ENCODE data around the gene PARP15.

Gene PARP15

DNA sequence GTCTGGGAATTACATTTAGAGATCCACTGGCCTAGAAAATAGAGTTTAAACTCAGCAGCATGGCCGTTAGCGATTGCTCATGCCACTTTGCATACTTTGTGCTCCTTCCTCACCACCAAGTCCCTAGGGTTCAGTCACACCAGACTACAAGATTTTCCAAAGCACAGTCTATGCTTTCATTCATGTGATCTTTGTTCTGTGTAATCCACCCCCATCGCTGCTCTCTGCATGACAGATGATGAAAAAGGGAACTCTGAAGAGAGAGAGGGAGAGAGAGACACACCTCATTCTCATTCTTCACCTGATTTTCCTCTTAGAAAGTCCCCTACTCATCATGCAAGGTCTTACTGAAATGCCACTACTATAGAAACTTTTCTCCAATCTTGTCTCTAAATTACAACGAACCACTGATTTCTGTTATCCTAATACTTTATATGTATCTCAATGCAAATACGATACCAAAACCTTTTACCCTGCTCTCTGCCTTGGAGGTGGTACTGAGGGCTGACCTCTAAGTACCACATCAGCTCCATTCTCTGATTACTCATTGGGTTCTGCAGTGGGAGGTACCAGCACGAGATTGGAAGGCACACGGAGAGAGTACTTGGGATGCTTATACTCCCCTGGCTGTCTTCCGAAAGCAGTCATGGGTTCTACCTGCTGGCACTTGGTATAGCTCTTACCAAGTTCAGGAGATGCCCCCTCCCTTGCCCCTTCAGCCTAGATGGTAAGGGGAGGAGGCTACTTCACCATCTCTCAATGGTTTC, 1.1 kb upstream of the PARP15 start:
- DNase-seq = no peak

DNA sequence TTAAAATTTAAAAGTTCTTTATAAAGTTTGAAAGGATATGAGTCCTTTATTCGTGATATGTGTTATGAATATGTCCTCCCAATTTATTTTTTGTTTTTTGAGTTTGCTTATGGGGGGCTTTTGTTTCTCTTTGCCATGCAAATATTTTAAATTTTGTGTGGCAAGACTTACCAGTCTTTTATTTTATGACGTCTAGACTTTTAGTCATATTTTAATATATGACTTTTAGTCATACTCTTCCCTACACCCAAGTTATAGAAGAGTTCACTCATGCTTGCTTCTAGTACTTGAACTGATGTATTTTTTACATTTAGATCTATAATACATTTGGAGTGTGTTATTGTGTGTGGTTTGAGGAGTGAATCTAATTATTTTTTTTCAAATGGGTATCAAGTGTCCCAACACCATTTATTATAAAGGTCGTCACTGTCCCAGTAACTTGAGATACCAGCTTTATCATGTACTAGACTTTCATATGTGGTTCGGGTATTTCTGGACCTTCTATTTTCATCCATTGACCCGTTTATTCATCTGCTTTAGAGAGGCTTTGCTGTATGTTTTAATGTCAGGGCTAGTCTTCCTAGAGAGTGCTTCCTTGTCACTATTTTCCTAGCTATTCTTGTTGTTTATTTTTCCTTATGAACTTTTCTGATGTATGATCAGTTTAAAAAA, 755 bp downstream of the PARP15 start:
- DNase-seq = no peak

DNA sequence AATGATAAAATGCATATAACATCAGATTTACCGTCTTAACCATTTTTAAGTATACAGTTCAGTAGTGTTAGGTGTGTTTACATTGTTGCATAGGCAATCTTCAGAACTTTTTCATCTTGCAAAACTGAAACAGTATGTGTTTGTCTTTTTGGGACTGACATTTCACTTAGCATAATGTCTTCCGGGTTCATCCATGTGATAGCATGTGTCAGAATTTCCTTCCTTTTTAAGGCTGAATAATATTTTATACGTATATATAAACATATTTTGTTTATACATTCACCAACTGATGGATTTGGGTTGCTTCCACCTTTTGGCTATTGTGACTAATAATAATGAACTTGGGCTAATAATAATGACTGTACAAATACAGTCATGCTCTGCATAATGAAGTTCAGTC, 3.0 kb downstream of the PARP15 start:
- DNase-seq = no peak

DNA sequence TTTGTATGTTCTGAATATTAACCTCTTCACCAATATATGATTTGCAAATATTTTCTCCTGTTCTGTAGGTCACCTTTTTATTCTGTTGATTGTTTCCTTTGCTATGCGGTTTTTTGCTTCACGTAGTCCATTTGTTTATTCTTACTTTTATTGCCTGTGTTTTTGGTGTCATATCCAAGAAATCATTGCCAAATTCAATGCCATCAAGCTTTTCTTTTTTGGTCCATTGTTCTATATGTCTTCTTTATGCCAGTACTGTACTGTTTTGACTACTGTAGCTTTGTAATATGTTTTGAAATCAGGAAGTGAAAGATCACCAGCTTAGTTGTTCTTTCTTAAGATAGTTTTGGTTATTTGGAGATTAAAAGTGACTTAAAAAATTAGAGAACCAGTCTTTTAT, 4.2 kb downstream of the PARP15 start:
- no peak for DNase-seq

DNA sequence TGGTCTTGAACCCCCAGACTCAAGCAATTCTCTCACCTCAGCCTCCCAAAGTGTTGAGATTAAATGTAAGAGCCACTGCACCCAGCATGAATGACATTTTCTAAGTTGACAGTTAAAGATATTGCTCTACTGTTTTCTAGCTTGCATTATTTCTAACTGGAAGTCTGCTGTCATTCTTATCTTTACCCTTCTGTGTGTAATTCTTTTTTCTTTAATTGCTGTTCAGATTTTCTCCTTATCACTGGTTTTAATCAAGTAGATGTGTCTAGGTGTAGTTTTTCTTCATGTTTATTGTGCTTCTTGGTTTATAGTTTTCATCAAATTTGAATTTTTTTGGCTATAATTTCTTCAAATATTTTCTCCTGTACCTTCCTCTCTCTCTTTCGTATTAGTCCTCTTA, 4.9 kb downstream of the PARP15 start:
- DNase-seq = no peak

DNA sequence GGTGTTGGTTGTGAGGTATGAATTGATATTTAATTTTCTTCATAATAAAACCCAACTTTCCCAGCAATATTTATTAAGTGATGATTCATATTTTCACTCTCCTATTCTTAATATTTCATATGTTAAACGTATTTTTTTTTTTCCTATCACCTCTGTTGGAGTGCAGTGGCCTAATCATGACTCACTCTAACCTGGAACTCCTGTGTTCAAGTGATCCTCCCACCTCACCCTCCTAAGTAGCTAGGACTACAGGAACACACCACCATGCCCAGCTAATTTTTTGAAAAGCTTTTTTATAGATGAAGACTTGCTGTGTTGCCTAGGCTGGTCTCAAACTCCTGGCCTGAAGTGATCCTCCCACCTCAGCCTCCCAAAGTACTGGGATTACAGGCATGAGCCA, 8.6 kb downstream of the PARP15 start:
- no peak for DNase-seq

DNA sequence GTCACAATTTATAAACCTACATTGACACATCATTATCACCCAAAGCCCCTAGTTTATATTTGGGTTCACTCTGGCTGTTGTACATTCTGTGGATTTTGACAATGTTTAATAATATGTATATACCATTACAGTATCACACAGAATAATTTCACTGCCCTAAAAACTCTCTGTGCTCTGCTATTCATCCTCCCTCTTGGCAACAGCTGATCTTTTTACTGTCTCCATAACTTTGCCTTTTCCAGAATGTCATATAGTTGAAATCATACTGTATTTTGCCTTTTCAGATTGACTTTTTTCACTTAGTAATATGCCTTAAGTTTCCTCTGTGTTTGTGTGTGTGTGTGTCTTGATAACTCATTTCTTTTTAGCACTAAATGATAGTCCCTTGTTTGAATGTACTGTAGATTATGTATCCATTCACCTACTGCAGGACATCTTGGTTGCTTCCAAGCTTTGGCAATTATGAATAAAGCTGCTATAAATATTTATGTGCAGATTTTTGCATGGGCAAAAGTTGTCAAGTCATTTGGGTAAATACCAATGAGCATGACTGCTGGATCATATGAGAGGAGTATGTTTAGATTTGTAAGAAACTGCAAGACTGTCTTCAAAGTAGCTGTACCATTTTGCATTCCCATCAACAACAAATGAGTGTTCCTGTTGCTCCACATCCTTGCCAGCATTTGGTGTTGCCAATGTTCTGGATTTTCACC, 9.5 kb downstream of the PARP15 start:
- no peak for DNase-seq

DNA sequence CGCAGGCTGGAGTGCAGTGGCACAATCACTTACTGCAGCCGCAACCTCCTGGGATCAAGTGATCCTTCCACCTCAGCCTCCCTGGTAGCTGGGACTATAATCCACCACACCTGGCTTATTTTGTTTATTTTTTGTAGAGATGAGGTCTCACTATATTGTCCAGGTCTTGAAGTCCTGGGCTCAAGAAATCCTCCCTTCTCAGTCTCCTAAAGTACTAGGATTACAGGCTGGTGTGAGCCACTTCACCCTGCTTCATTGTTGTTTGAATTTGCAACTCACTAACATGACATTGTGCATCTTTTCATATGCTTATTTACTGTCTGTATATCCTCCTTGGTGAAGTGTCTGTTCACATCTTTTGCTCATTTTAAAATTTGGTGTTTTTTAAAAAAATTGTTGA, 10.1 kb downstream of the PARP15 start:
- no peak for DNase-seq

DNA sequence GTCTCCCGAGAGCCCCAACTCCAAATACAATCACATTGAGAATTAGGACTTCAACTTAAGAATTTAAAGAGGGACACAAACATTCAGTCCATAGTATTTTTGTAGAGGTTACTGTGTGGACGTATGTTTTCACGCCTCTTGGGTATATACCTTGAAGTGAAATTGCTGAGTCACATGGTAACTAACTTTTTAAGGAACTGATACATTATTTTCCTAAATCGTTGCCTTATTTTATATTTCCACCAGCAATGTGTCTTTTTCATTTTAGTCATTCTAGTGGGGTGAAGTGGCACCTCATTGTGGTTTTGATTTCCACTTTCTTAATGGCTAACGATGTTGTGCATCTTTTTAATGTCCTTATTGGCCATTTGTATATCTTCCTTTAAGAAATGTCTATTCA, 11.8 kb downstream of the PARP15 start:
- DNase-seq = no peak

DNA sequence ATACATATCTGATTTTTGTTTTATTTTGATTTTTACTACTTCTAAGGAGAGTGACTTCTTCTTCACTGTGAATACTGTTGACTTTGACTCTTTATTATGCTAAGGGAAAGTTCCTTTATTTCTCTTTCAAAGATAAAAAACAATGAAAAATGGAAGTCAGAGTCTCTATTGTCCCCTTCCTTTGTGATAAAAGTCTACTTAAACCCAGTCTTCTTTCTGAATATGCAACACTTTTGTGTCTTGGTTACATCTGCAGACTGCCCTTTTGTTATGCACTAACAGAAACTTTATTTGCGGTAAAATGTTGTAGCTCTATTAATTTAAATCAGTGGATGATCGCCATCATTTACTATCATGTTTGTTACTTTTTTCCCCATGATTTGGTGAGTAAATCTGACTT, 13.2 kb downstream of the PARP15 start:
- DNase-seq = no peak

DNA sequence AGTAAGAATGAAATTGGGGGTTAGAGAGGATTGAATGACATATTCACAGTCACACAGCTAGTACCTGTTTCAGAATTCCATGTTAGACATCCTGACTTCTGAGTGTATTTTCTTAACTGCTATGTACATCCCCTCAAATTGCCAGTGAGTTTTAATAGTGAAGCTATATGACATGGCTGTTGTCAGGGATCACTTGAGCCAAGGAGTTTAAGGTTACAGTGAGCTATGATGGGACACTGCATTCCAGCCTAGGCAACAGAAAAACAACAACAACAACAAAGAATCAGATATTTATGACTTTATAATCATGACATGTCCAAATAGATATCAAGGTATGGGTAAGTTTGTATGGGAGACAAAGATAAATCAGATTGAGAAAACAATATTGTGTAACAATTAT, 16.6 kb downstream of the PARP15 start:
- DNase-seq = no peak

DNA sequence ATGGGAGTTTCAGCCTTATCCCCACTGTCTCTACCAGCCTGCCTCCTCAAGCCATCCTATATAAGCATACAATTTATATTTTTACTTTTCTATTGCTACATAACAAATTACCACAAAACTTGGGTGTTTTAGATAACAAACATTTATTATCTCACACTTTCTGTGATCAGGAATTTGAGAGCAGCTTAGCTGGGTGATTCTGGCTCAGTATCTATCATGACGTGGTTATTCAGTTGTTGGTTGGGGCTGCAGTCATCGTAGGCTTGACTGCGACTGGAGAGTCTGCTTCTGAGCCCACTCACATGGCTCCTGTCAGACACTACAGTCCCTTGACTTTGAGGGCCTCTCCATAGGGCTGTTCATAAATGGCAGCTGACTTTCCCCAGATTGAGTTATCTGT, 20.7 kb downstream of the PARP15 start:
- no peak for DNase-seq

DNA sequence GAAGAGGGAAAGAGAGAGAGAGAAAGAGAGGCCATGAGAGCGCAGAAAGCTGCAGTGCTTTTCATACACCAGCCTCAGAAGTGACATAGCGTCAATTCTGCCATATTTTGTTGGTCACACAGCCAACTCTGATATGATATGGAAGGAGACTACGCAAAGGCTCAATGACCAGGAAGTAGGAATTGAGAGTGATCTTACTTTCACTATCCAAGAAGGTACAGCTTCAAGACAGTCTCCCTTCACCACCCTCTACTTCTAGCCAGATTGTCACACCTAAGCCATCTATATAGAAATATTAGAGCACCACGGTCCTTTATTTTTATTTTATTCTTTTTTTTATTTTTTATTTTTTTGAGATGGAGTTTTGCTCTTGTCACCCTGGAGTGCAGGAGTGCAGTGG, 21.1 kb downstream of the PARP15 start:
- no peak for DNase-seq

DNA sequence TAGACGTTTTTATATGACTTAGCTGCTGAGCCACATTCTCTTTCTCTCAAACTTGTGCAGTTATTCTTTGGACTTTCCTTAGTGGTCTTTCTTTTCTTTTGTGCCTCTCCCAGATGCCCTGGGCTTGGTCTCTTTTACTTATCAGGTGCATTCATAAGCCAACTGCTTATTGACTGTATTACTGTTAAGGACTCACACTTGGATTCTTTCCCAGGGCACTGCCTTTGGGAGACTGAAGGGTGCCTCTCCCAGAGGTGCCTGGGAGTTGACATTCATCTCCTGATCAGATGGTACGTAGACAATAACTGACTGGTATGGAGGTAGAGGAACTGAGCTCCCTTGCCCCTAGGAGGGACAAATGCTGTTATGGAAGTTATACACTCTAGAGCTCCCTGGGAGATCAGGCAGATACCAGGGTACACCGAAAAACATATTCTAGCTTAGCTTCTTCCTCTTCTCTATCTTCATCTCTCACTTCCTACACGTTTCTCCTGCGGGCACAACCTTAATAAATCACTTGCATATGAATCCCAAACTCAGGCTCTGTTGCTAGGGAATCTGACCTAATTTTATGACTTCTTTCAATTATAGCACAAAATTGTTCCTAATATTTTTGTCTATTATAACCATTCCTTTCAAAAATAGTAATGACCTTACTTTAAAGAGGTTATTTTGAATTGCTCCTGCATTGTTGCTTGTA, 24.7 kb downstream of the PARP15 start:
- no peak for DNase-seq

DNA sequence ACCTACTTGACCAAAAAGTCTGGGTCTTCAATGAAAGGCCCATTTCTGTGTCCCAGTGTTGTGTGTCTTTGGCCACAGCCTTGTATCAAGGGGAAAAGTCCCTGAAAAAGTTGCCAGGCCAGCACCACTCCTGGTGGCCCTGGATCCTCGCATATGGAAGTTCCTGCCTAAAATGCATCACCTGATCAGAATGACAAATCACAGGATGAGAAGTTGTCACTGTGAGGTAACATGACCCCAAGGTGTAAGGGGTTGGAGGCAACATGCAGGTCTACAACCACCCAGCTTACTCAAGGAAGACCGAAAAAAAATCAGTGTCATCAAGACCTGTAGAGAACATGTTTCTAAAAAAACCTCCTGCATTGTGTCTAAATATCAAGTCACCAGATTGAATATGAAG, 25.6 kb downstream of the PARP15 start:
- no peak for DNase-seq

DNA sequence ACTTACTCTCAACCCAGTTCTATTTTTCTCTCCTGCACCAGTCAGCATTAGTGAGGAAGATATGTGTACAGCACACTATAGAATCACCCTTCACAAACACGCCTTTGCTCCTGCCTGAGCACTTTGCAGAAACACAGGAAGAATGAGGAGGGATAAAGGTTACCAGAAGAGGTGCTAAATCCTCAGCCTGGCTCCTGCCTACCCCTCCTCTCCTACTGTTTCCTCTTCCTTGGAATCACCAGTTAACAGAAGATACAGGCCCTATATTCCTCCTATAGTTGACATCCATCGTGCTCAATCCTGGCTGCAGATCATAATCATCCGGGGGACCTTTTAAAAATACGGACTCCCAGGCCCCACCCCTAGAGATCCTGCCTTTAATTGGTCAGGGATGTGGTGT, 28.9 kb downstream of the PARP15 start:
- no peak for DNase-seq

DNA sequence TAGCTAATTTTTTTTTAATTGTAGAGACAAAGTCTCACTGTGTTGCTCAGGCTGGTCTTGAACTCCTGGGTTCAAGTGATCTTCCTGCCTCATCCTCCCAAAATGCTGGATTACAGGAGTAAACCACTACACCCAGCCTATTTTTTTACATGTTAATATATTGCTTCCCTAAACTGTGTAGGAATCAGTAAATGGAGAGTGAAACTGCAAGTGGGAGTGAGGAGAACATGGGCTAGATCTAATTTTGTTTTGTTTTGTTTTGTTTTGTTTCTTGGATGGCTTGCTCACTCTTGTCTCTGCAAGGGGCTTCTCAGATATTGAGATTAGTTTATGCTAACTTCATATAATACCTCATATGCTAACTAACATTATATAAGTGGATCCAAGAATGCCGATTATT, 31.5 kb downstream of the PARP15 start:
- DNase-seq = no peak

DNA sequence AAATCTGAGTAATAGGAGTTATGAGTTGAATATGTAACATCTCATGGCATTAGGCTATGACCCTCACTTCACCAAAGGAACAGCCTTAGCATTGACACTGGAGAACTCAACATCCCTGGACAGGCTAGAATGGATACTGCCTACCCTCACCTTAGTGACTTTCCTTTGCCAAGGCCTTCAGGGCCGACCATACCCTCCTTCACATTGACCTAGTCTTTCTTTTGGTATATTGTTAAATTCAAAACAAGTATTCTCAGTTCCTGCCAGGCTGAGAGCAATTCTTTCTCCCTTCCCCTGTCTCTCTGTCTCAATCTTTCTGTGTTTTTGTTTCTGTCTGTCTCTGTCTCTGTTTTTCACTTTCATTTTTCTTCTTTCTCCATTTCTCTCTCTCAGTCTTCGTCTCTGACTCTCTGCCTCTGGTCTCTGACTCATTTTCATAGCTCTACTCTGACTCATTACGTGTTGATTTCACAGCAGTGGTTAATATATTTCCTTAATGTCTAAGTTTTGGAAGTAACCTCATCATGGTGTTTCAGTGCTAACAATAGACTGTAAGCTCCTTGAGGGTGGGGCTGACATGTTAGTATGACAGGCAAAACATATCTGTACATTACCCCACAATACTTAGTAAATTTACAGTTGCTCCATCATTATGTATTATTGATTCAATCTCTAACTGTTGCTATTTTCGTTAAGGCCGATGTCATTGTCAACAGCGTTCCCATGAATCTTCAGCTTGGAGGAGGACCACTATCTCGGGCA, 32.5 kb downstream of the PARP15 start:
- no peak for DNase-seq

DNA sequence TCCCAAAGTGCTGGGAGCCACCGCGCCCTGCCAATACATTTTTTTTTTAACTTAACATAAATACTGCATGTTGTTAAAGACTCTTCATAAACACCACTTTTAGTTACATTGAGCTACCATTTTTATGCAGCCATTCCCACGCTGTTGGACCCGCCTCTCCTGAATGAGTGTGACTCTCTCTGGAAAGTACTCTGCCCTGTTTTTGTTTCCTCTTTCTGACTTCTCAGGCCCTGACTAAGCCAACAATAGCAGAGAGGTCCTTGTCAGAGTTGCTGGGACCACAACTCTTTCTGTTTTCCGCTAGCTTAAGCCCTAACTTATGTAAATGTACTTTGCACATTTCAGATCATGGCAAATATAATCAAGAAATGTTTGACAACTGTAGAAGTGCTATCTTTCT, 35.2 kb downstream of the PARP15 start:
- no peak for DNase-seq

DNA sequence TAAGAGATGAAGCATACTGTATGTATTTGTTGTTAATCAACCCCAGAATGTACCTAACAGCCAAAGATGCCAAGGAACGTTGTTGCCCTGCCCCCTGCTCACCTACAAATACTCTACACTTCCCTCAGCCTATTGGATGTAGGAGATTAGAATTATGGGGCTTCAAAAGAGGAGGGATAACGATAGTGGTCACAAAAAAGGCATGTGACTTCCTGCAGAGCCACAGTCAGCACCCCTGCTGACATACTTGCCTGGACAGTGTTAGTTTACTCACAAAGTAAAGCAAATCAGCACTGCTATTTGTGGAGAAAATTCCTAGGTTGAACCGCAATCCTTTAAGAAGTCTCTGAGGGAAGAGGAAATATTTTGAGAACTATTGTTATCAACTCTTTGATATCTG, 37.9 kb downstream of the PARP15 start:
- DNase-seq = no peak

DNA sequence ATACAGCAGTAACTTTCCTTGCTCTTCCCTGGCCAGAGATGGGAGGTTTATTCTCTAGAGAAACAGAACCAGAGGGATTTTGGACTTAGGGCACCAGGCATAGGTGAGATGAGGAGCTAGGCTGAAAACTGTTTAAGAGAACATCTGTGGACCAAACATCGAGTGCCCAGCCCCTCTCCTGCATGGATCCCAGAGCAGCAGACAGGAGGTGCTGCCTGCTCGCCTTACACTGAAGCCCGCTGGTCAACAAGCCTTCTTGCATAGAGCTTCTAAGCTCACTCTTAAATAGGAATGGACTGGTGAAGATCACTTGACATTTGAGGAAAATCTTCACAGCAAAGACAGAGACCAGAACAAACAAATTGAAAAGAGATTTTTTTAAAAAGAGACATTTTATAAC, 41.2 kb downstream of the PARP15 start:
- no peak for DNase-seq

DNA sequence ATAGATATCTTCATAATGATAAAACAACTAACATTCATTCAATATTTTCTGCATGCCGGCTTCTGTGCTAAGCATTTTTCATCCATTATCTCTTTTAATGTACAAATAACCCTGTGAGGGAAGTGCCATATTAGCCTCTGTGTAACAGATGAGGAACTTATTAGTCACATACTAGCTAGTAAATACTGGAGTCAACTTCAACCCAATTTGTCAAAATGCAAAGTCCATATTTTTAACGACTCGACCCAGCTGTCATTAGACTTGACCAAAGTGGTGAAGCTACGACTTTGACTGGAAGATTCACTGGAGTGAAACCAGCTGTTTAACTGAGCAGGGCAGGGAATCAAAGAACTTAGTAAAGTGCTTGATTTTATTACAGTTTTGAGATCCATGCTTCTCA, 41.6 kb downstream of the PARP15 start:
- no peak for DNase-seq

DNA sequence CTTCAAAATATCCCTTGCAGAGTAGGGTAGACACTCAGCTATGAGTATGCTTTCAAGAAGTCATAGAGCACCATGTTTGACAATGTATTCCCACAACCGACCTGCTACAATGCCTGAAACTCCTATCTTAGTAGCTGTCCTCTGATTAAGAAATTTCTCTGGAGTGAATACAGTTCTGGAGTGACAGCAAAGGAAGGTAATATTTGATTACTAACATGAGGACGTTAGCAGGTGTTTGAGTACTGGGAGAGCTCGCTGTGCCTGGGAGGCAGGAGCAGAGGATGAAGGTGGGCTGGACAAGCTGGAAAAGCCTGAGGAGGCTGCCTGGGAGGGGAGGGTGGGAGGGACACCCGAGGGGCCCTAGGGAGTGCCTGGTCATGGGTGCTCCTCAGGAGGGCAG, 42.9 kb downstream of the PARP15 start:
- no peak for DNase-seq
